HepG2 (cell line): ENCODE measurements around the gene FHIP2A. TPM values are rescaled to one million over a fixed set of nuclear protein-coding genes. Genes with fewer than 3 reads are reported as not detected.
"Not testable (repeated sequence)": the region's sequence is repeated elsewhere in the genome, so short reads cannot be mapped to it uniquely, and the experiment has no call there.

ENCODE experiments used
- ATAC-seq: fragments of 200-7000 bp; cut with Tn5 transposase; 3 replicates; pipeline ENCODE4 v1.9.1; 2020; ENCODE audit warnings: mild to moderate bottlenecking, moderate library complexity
- BruUV-seq: library from RNA; stranded (reverse); fragments of 400-500 nt; replicated peaks from 2 replicates; lab custom pipeline; 2021; lab: Mats Ljungman, UMichigan
- CTCF ChIA-PET: fragments of 300-600 bp; formaldehyde crosslinking; extraction: SDS; loops from one replicate; lab custom pipeline; 2021; ENCODE audit warnings: low total read pairs, inconsistent platforms, low intra/inter-chr PET ratio; lab: Yijun Ruan, JAX
- POLR2A ChIA-PET: fragments of 350-600 bp; sonication (Branson Sonifier 250); formaldehyde crosslinking; loops from one replicate; lab custom pipeline; 2020; ENCODE audit warnings: antibody characterized with exemption, inconsistent platforms; lab: Yijun Ruan, JAX
- DNase-seq: peaks from one replicate; pipeline ENCODE4 v3.0.0-alpha.2; 2015; ENCODE audit warnings: low spot score
- FAIRE-seq: peaks from 3 replicates; lab custom pipeline; 2011; peaks lifted over from hg19 to GRCh38; lab: Jason Lieb, UNC
- H2AFZ ChIP-seq: one replicate; pipeline ENCODE4 v1.6.1; 2011; ENCODE audit warnings: low read length, inconsistent platforms
- H3K27ac ChIP-seq: fragments of 300-600 bp; 3 replicates; pipeline ENCODE4 v1.8.0; 2011; ENCODE audit warnings: mixed run types, mild to moderate bottlenecking, mixed read lengths, low read length, inconsistent platforms; ENCODE audit not compliant: insufficient read depth; ENCODE audit errors: extremely low read length
- H3K27me3 ChIP-seq, 2 experiments: fragments of 200-600 bp in 1 of 2; 2 replicates in 1 of 2; 3 replicates in 1 of 2; pipeline versions ENCODE4 v1.6.0 to v1.8.0; 2011; ENCODE audit warnings: low read length in 2 of 2, mild to moderate bottlenecking in 2 of 2, moderate library complexity in 2 of 2, inconsistent platforms in 1 of 2; ENCODE audit not compliant: insufficient read depth in 2 of 2, control insufficient read depth in 1 of 2
- H3K36me3 ChIP-seq, 2 experiments: fragments of 200-600 bp in 1 of 2; replicated peaks in 1 of 2; 2 replicates in 1 of 2; 3 replicates in 1 of 2; pipeline versions ENCODE4 v1.5.1 to v1.8.0; 2011; ENCODE audit warnings: low read length in 2 of 2, inconsistent platforms in 1 of 2; ENCODE audit not compliant: insufficient read depth in 2 of 2, control insufficient read depth in 1 of 2
- H3K4me1 ChIP-seq: 2 replicates; pipeline ENCODE4 v1.5.1; 2012; ENCODE audit warnings: low read length, inconsistent platforms; ENCODE audit not compliant: insufficient read depth
- H3K4me2 ChIP-seq: 2 replicates; pipeline ENCODE4 v1.6.0; 2011; ENCODE audit warnings: low read depth, low read length, inconsistent platforms
- H3K4me3 ChIP-seq, 3 experiments: fragments of 200-600 bp in 1 of 3; sonication (generic), shearing (Covaris generic) in 1 of 3; replicated peaks in 1 of 3; 2 replicates each; pipeline ENCODE4 v1.5.1; 2011 to 2016; ENCODE audit warnings: low read length in 3 of 3, inconsistent platforms in 2 of 3, low read depth in 2 of 3, mild to moderate bottlenecking in 2 of 3, control low read depth in 1 of 3, mixed read lengths in 1 of 3; ENCODE audit not compliant: insufficient read depth in 1 of 3
- H3K79me2 ChIP-seq: one replicate; pipeline ENCODE4 v1.6.1; 2011; ENCODE audit warnings: low read length, inconsistent platforms; ENCODE audit not compliant: insufficient read depth
- H3K9ac ChIP-seq: 2 replicates; pipeline ENCODE4 v1.6.0; 2011; ENCODE audit warnings: mild to moderate bottlenecking, low read depth, low read length, inconsistent platforms; ENCODE audit not compliant: insufficient read depth
- H3K9me3 ChIP-seq: 2 replicates; pipeline ENCODE4 v1.5.1; 2012; ENCODE audit warnings: mild to moderate bottlenecking, low read length
- H4K20me1 ChIP-seq: 2 replicates; pipeline ENCODE4 v1.6.0; 2011; ENCODE audit warnings: inconsistent platforms, mild to moderate bottlenecking, low read length, moderate library complexity; ENCODE audit not compliant: insufficient read depth
- ARID3A ChIP-seq: IDR thresholded peaks from 2 replicates; pipeline ENCODE4 v1.6.1; 2012; ENCODE audit warnings: low read depth, low read length, improper control_type of control experiment
- CTCF ChIP-seq: sonication (generic); formaldehyde crosslinking; IDR thresholded peaks from 2 replicates; pipeline ENCODE4 v1.5.0; 2020; ENCODE audit warnings: mild to moderate bottlenecking, missing genetic modification reagents, moderate library complexity
- SMC3 ChIP-seq: IDR thresholded peaks from 2 replicates; pipeline ENCODE4 v1.6.1; 2011; ENCODE audit warnings: low read length, improper control_type of control experiment
- STAG1 ChIP-seq: sonication (generic); formaldehyde crosslinking; IDR thresholded peaks from 2 replicates; pipeline ENCODE4 v1.4.0; 2020; ENCODE audit warnings: missing genetic modification reagents
- WGBS: methylation state at CpG from one replicate; pipeline ENCODE4 v1.1.6; 2017; ENCODE audit warnings: low lambda C conversion rate; 5-methylcytosine and 5-hydroxymethylcytosine counted together
- in situ Hi-C: cut with HindIII; loops from 2 replicates; pipeline ENCODE4 v1.10.0; 2017; ENCODE audit warnings: low pct_unique_long_range_greater_than_20kb; ENCODE audit not compliant: extremely low pct_ligation_motif_present
- intact Hi-C: fragments of 100-400 bp; cut with micrococcal nuclease; formaldehyde crosslinking; loops from one replicate; pipeline ENCODE4 v1.10.0; 2022; ENCODE audit not compliant: unreplicated experiment
- polyA plus RNA-seq, 8 experiments: library from polyadenylated mRNA; depleted of rRNA in 3 of 8; stranded (reverse) in 7 of 8; unstranded in 1 of 8; fragments of >200 nt; fragmentation: Illumina TruSeq in 4 of 8; extraction: Trizol in 4 of 8; gene quantifications; 2 replicates each; pipeline versions ENCODE4 v1.2.1 to v1.2.3, GENCODE V29; 2011 to 2016; ENCODE audit warnings: low read depth in 4 of 8, missing spikeins in 1 of 8, mixed read lengths in 1 of 8; ENCODE audit not compliant: insufficient read depth in 1 of 8
- total RNA-seq, 5 experiments: library from RNA; depleted of rRNA; stranded (reverse); fragments of >200 nt; fragmentation: Illumina TruSeq; extraction: Trizol; gene quantifications; 2 replicates each; pipeline ENCODE4 v1.2.3, GENCODE V29; 2016; ENCODE audit warnings: low read depth in 1 of 5

The FHIP2A gene
- total and polyA plus RNA-seq, 2 of the 13 experiments (the other 11 are each of a cell fraction or from before 2014, with no cell fraction given), result 6.5 to 8.3 TPM

- H4K20me1 ChIP-seq, BruUV-seq, H3K4me3 ChIP-seq, H3K4me1 ChIP-seq, FAIRE-seq, POLR2A ChIA-PET, H3K9me3 ChIP-seq, H2AFZ ChIP-seq, in situ Hi-C loops, H3K27ac ChIP-seq, H3K79me2 ChIP-seq, H3K4me2 ChIP-seq, H3K9ac ChIP-seq, H3K27me3 ChIP-seq, H3K36me3 ChIP-seq: not testable (repeated sequence)
- TF ChIP-seq ARID3A (peak; percentile 46; the same call in 1 of the 2 replicates), SMC3 (0 out of 2 replicates have a peak, but pooled peaks have one; percentile 30), STAG1 (CRISPR knock-in tag) (peak; percentile 65), CTCF (CRISPR knock-in tag) (peak; percentile 54)
- peak; percentile 17 for DNase-seq
- 27% methylated on average over 3 of the region's 9 CpGs for WGBS
- intact Hi-C loops, result loop anchor here (1.0 kb wide), 1 partner anchor 236 kb away; no protein-coding TSS in a partner anchor
- CTCF ChIA-PET, result interaction anchor here (1.2 to 1.9 kb wide), 2 partner anchors 236 to 483 kb away, joined by 4 to 8 read pairs; no protein-coding TSS in a partner anchor
- peak; percentile 80 for ATAC-seq
Measured at GRCh38 chr10:114786492-114786891, 35.1 kb upstream of the FHIP2A start.

DNA sequence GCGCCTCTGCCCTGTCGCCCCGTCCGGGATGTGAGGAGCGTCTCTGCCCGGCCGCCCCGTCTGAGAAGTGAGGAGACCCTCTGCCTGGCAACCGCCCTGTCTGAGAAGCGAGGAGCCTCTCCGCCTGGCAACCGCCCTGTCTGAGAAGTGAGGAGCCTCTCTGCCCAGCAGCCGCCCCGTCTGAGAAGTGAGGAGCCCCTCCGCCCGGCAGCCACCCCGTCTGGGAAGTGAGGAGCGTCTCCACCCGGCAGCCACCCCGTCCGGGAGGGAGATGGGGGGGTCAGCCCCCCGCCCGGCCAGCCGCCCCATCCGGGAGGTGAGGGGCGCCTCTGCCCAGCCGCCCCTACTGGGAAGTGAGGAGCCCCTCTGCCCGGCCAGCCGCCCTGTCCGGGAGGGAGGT is 34.4 kb upstream of the FHIP2A start:
- CTCF ChIA-PET, result interaction anchor here (1.9 kb wide), 1 partner anchor 236 kb away, joined by 8 read pairs; no protein-coding TSS in a partner anchor
- H3K27ac ChIP-seq, POLR2A ChIA-PET, H3K4me3 ChIP-seq, H2AFZ ChIP-seq, BruUV-seq, H3K9me3 ChIP-seq, H3K27me3 ChIP-seq, FAIRE-seq, in situ Hi-C loops, intact Hi-C loops, H3K4me2 ChIP-seq, H3K9ac ChIP-seq, H3K4me1 ChIP-seq, H4K20me1 ChIP-seq, ATAC-seq, H3K36me3 ChIP-seq, DNase-seq, H3K79me2 ChIP-seq: not testable (repeated sequence)
- WGBS, result no CpG with 5 or more reads among the region's 30 CpGs
